Activated CD8-positive, alpha-beta T cell treated with anti-CD3 and anti-CD28 coated beads for 36 hours (primary cell): Measurements from ENCODE around the gene ARL6IP4. TPM values are rescaled to one million over a fixed set of nuclear protein-coding genes. Genes with fewer than 3 reads are reported as not detected.
A peak's percentile ranks its signal among the peaks of the same experiment; 100 is the strongest.

Experiments used
- ATAC-seq: fragments of 200-7000 bp; cut with Tn5 transposase; one replicate; pipeline ENCODE4 v1.10.0; 2021; ENCODE audit warnings: mild to moderate bottlenecking, moderate library complexity
- CTCF ChIA-PET: fragments of 350-600 bp; sonication (Branson Sonifier 250); formaldehyde crosslinking; loops from one replicate; lab custom pipeline; 2021; ENCODE audit warnings: antibody characterized with exemption; lab: Charles Lee
- POLR2A ChIA-PET: fragments of 350-600 bp; sonication (Branson Sonifier 250); formaldehyde crosslinking; loops from one replicate; lab custom pipeline; 2021; ENCODE audit warnings: antibody characterized with exemption; lab: Charles Lee
- DNase-seq: peaks from one replicate; pipeline ENCODE4 v3.0.0-alpha.2; 2020
- H3K27ac Mint-ChIP-seq: one replicate; pipeline ENCODE4 v1.8.0; 2021; ENCODE audit warnings: mild to moderate bottlenecking, mixed read lengths
- H3K27me3 Mint-ChIP-seq: one replicate; pipeline ENCODE4 v1.8.0; 2021; ENCODE audit warnings: mixed read lengths
- H3K36me3 Mint-ChIP-seq: one replicate; pipeline ENCODE4 v1.8.0; 2021; ENCODE audit warnings: low read depth, mixed read lengths
- H3K4me1 Mint-ChIP-seq: one replicate; pipeline ENCODE4 v1.8.0; 2021; ENCODE audit warnings: low read depth, mixed read lengths
- H3K4me3 Mint-ChIP-seq: one replicate; pipeline ENCODE4 v1.8.0; 2021; ENCODE audit warnings: mild to moderate bottlenecking, moderate library complexity, mixed read lengths
- H3K9me3 Mint-ChIP-seq: one replicate; pipeline ENCODE4 v1.8.0; 2021; ENCODE audit warnings: mixed read lengths
- CTCF ChIP-seq: fragments of 200-600 bp; IDR thresholded peaks from one replicate; pipeline ENCODE4 v1.8.0; 2022; ENCODE audit warnings: antibody characterized with exemption, mild to moderate bottlenecking
- intact Hi-C: fragments of 100-400 bp; cut with micrococcal nuclease; formaldehyde crosslinking; loops from one replicate; pipeline ENCODE4 v1.10.0; 2022
- total RNA-seq, 2 experiments: library from RNA; stranded (reverse); gene quantifications; one replicate each; pipeline ENCODE4 v1.2.3, GENCODE V29; 2021

Gene ARL6IP4
- total RNA-seq, 2 experiments from 2014 or later, result 174 to 180 TPM

GRCh38 chr12:122979908-122980182 lies 636 bp upstream of the ARL6IP4 start:
- no peak for ATAC-seq
- Mint-ChIP-seq H3K4me3 (peak overlapping the region; percentile 92), H3K36me3 (peaks cover 18% of the 10 kb centered on the region), H3K27me3 (no peaks in the 10 kb centered on the region), H3K9me3 (no peaks in the 10 kb centered on the region), H3K4me1 (peaks cover 56% of the 10 kb centered on the region), H3K27ac (peak overlapping the region; percentile 93)
- no peak for TF ChIP-seq CTCF
- ChIA-PET CTCF (interaction anchor here (0.8 to 1.8 kb wide), 5 partner anchors 119 to 262 kb away, joined by 3 to 6 read pairs (median 3); no protein-coding TSS in a partner anchor), POLR2A (interaction anchor here (0.9 to 1.1 kb wide), 3 partner anchors 10 to 172 kb away, joined by 3 read pairs; no protein-coding TSS in a partner anchor)
- intact Hi-C loops, result loop anchor here (10.0 kb wide), 2 partner anchors 175 to 255 kb away; partner anchors contain the start of genes MPHOSPH9, MTRFR and PITPNM2
- DNase-seq, result no peak

- CTCF ChIA-PET, result interaction anchor here (0.9 to 1.5 kb wide), 5 partner anchors 9 to 257 kb away, joined by 3 to 4 read pairs (median 3); no protein-coding TSS in a partner anchor
- no peaks in the 10 kb centered on the region for H3K27me3 Mint-ChIP-seq
- ATAC-seq, result peak; percentile 25
- peaks cover 24% of the 10 kb centered on the region for H3K36me3 Mint-ChIP-seq
- no peaks in the 10 kb centered on the region for H3K9me3 Mint-ChIP-seq
- POLR2A ChIA-PET, result interaction anchor here (0.5 to 1.3 kb wide), 5 partner anchors 9 to 211 kb away, joined by 3 to 4 read pairs (median 3); no protein-coding TSS in a partner anchor
- H3K27ac Mint-ChIP-seq, result peak overlapping the region; percentile 85
- H3K4me1 Mint-ChIP-seq, result peaks cover 52% of the 10 kb centered on the region
- H3K4me3 Mint-ChIP-seq, result peak overlapping the region; percentile 92
- no peak for TF ChIP-seq CTCF
- intact Hi-C loops, result no loop called here
- DNase-seq, result peak; percentile 38
Measured at GRCh38 chr12:122981036-122981471, 573 bp downstream of the ARL6IP4 start.

GRCh38 chr12:122981587-122982476 lies 1.4 kb downstream of the ARL6IP4 start:
- Mint-ChIP-seq H3K27ac (peak overlapping the region; percentile 85), H3K4me1 (peaks cover 45% of the 10 kb centered on the region)
- DNase-seq, result no peak

GRCh38 chr12:122982477-122982815 lies 2.0 kb downstream of the ARL6IP4 start:
- Mint-ChIP-seq H3K27ac (peak overlapping the region; percentile 85), H3K36me3 (peaks cover 24% of the 10 kb centered on the region), H3K4me1 (peaks cover 42% of the 10 kb centered on the region), H3K9me3 (no peaks in the 10 kb centered on the region), H3K4me3 (peak overlapping the region; percentile 92), H3K27me3 (no peaks in the 10 kb centered on the region)
- CTCF ChIA-PET, result interaction anchor here (0.9 kb wide), 1 partner anchor 189 kb away, joined by 3 read pairs; no protein-coding TSS in a partner anchor
- POLR2A ChIA-PET, result interaction anchor here (0.6 to 1.4 kb wide), 4 partner anchors 9 to 250 kb away, joined by 3 to 4 read pairs (median 4); partner anchors contain the start of gene MPHOSPH9
- intact Hi-C loops, result no loop called here
- ATAC-seq (no peak), DNase-seq (no peak)
- TF ChIP-seq CTCF, result no peak

More at GRCh38 chr12:122981587-122982476, 1.4 kb downstream of the ARL6IP4 start:
- peaks cover 24% of the 10 kb centered on the region for H3K36me3 Mint-ChIP-seq
- H3K9me3 Mint-ChIP-seq, result no peaks in the 10 kb centered on the region
- intact Hi-C loops, result no loop called here
- no peak for TF ChIP-seq CTCF
- peak overlapping the region; percentile 92 for H3K4me3 Mint-ChIP-seq
- CTCF ChIA-PET, result interaction anchor here (0.9 to 1.5 kb wide), 5 partner anchors 8 to 256 kb away, joined by 3 to 4 read pairs (median 3); no protein-coding TSS in a partner anchor
- POLR2A ChIA-PET, result interaction anchor here (0.5 to 1.4 kb wide), 9 partner anchors 8 to 251 kb away, joined by 3 to 4 read pairs (median 3); partner anchors contain the start of gene MPHOSPH9
- no peak for ATAC-seq
- H3K27me3 Mint-ChIP-seq, result no peaks in the 10 kb centered on the region
